AML-193 (cell line): ENCODE results near the gene IRF7.

ENCODE experiments used
- DNase-seq, 2 experiments: peaks; one replicate each; lab custom pipeline; 2025; lab: John Stamatoyannopoulos, UW

IRF7 gene

DNA sequence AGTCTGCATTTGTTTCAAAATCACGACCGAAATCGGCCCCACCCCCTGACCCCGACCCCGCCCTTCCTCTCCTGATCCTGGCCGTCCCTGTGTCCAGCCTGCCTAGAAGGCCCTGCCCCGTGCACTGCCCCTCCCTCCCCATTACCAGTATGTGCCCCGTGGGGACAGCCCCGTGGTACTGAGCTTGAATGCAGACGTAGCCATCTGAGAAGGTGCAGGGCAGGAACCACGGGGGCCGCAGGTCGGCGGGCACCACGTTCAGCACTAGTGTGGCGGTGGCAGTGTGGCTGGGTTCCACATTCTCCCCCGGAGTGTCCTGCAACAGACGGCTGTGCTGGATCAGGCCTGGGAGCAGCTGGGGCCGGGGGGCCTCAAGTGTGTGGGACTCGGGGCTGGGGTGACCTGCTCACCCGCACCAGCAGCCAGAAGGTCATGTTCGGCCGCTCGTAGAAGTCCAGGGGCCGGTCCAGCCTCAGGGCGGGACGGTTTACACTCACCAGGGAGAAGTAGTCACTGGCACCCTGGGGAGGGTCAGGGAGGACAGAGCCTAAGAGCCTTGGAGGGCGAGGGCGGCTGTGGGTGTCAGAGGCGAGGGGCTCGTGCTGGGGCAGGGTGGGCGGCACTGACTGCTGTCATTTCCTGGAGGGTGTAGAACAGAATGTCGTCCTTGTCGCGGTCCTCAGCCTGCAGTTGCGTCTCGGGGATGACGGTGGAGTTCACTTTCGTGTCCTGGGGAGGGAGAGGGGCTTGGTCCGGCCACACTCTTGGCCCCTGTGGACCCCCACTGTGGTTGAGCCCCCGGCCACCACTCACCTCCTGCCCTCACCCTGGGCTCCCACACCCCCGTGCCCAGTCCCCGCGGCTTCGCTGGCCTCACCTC, 5.4 kb upstream of the IRF7 start:
- DNase-seq = no peak

DNA sequence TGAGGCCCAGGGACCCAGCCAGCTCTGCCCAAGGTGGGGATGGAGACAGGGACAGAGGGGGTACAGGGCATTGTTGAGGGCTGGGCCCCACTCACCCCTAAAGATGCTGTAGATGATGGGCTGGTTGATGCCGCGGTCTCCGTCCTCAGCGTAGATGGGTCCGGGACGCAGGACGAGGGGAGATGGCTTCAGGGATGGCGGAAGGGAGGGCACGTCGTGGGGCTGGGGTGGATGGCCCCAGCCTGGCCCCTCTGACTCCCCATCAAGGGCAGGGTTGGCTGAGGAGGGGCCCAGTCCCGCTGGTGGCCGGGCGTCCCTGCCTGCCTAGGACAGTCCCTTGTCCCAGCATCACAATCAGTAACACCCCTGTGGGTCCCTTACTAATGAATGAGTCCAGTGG, 4.5 kb upstream of the IRF7 start:
- no peak for DNase-seq

DNA sequence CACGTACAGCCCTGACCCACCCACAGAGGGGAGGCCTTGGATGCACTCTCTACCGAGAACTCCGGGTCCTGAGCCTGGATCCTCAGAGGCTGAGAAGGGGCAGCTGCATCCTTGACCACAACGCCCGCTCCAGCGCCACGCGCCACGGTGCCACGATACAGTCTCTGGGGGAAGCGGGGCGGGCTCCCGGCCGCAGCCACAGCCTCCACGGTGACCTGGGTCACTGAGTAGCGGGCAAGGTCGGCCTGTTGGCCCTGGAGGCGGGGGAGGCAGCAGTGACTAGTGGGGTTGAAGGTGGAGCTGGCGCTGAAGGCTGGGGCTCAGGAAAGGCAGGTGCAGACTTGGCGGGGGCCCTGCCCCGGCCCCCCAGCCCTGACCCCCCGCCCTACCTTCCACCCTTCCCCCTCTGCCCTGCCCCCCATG, 3.9 kb upstream of the IRF7 start:
- no peak for DNase-seq

DNA sequence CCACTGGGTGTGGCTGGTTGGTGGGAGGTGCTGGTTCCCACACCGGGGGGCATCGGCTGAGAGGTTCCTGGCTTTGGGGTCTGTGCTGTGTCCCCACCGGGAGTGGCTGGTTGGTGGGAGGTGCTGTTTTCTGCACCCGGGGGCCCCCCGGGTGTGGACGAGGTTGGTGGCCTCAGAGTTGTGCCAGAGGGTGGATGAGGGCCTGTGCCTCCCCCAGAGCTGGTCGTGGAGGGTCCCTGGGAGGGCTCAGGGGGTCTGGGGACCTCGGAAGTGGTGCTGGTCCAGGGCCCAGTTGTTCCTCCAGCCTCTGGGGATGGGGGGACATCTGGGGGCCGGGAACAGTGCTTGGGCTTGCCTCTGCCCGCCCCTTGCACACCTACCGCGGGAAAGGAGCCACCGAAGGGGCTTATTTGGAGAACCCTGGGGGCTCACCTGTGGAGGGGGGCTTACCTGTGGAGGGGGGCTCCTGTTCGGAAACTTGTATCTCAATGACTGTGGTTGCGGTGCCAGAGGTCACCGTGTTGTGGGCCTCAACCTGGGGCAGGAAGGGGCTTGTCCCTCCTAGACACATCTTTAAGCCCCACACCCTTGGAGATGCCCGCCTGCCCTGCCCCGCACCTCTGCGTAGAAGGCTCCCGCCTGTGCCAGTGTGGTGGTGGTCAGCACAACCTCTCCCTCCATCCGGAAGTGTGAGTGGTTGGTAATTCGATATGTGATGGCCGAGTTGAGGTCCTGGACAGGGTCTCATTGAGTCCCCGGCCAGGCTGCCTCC, 3.3 kb upstream of the IRF7 start:
- DNase-seq = no peak

DNA sequence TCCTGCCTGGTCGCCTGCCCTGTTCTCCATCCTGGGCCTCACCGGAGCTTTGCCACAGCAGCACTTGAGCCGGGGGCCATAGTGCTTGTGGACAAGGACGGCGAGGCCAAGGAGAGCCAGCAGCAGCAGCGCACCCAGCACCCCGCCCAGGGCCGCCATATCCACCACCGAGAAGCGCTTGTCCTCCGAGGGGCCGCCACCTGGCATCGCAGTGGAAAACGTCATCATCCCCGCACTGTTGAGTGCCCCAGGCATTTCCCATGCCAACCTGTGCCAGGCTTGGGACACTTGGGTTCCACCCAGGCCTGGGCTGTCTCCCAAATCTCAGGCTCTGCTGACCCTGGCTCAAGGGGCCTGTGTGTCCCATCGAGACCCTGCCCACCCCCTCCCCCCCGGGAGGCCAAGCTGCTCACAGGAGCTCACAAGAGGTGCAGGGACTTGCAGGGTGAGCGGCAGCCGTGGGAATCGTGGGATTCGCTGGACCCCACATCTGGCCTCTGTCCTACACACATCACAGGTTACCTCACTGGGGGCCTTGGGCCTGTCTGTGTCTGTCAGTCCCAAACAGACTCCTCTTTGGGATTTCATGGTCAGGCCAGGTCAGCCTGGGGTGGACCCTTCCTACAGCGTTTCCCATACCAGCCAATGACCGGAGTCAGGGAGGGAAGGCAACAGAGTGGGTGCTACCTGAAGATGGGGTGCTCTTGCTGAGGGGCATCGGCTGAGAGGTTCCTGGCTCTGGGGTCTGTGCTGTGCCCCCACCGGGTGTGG, 2.3 kb upstream of the IRF7 start:
- no peak for DNase-seq

DNA sequence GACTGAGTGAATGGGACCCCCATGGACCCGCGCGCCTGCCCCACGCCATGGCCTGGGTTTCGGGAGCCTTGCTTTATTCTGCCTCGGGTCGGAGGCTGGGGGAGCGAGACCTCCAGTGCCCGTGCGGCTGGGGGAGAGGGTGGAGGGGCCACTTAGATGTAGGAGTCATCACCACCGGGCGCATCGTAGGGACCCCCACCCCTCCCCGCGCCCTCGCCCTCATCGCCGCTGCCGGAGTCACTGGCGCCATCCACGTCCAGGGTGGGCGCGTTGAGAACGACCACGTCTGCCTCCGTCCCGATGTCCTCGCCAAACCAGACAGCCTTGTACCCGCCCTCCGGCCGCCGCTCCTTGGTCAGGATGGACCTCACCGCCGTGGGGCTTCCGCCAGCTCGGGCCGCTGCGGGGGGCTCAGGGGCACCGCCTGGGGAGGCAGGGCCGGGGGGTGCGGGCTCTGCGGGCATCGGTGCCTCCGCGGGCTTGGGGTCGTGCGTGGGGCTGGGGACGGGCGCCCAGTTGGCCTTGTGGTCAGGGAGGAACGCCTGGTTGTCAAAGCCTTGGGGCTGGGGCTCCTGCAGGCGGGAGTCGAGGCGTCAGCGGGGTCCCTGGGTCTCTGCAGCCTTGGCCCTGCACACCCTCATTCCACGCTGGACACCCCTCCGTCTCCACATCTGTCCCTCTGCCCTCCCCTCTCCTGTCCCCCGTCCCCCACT, 1.6 kb upstream of the IRF7 start:
- no peak for DNase-seq

DNA sequence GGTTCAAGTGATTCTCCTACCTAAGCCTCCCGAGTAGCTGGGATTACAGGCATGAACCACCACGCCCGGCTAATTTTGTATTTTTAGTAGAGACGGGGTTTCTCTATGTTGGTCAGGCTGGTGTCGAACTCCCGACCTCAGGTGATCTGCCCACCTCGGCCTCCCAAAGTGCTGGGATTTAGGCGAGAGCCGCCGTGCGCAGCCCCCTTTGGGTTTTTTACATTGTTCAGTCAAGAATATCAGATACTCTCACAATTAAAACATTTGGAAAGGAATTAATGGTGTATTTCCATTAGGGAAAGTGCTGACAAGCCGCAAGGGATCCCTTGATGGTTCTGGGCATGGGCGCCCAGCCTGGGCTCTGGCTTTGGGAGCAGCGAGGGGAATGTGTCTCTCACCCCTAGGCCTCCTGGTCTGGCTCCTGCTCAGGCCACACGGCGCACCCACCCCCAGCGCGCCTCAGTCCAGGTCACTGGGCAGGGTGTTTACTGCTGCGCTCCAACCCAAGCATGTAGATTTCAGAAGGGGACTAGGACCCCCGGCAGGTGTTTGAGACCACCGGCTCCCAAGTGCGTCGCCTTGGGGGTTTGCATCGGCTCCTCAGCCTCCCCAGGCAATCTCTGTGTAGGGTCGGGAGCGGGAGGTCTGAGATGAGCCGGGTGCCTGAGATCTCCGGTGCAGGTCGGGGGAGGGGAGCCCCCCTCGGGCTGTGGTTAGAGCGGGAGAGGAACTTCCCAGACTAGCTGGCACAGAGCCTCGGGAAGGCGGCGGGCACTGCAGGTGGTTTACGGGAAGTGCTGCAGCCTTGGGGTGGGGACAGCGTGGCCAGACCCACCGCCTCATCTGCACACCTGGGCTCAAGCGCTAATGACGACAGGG, 809 bp upstream of the IRF7 start:
- DNase-seq = no peak

DNA sequence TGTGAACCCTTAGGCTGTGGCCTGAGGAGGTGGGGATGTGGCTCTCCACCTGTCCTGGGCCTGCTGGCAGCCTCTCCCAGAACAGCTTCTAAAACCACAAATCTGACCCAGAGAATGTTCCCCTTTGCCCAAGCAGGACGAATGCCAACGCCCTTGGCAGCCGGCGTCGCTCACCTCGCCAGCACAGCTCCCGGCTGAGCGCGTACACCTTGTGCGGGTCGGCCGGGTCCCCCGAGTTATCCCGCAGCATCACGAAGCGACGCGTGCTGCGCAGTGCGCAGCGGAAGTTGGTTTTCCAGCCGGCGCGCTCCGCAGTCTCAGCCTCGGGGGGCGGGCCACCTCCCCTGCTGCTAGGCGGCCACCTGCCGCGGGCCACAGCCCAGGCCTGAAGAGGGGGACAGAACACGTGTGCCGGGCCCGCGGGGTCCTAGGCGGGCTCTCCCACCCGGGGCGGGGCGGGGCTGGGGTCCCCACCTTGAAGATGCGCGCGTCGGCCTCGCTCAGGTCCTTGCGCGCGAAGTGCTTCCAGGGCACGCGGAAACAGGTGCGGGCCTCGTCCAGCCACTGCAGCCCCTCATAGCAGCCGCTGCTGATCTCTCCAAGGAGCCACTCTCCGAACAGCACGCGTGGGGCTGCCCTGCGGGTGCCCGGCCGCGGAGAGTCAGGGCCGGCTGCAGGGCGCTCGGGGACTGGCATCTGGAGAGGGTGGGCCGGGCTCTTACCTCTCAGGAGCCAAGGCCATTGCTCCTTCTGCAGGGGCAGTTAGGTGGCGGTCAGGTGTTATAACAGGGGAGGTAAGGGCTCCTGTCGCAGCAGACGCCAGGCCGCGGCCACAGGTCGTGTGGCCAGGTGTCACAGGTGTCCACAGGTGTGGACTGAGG, 887 bp downstream of the IRF7 start:
- DNase-seq = no peak

DNA sequence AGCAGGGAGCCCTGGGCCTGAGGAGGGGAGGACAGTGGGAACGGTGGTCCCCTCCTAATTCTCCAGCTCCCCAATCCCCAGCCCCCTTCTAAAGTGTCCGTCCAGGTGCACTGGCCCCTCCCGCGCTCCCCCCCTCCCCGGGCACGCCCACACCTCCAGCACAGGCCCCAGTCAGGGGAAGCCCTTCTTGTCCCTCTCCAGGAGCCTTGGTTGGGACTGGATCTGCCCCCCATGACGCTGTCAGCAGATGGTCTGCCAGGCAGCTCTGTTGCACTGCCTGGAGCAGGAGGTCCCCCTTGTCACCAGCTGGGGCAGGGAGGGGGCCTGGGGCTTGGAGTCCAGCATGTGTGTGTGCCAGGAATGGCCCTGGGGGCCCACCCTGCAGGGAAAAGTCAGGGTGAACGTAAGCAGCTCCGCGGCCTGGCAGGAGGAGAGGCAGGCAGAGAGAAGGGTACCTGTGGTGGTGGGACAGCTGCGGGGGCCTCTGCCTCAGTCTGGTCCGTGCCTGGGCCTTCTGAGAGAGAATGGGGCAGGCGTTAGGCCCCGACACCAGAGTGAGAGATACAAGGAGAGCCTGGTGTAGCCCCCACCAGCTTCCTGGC, 1.6 kb downstream of the IRF7 start:
- DNase-seq = no peak

DNA sequence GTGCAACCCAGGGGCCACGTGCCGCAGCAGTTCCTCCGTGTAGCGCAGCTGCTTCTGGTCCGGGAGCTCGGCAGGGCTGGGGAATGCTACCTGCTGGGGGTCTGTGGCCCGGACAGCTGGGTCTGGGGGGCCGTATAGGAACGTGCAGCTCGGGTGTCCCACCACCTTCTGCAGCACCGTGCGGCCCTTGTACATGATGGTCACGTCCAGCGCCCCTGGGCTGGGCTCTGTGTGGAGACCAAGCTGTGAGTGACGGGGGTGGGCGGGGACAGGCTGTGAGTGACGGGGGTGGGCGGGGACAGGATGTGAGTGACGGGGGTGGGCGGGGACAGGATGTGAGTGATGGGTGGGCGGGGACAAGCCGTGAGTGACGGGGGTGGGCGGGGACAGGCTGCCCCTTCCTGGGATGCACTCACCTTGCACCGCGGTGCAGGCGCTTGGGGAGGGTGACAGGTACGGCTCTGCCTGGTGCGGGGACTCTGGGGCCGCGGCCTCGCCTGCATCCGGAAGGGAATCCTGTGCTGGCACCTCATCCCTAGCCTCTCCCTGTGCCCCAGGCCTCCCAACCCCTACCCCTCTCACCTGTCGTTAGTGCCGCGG, 2.3 kb downstream of the IRF7 start:
- DNase-seq = no peak

DNA sequence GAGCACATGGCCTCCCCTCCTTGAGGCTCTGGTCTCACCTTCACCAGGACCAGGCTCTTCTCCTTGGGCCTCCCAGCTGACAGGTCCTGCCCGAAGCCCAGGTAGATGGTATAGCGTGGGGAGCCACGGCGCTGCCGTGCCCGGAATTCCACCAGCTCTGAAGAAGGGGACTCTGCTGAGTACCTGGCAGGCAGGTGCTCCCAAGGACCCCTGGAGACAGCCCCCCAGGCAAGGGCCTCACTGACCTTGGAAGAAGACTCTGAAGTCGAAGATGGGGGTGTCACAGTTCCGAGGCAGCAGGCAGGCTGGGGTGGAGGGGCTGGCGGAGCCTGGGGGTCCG, 2.8 kb downstream of the IRF7 start:
- DNase-seq = no peak

DNA sequence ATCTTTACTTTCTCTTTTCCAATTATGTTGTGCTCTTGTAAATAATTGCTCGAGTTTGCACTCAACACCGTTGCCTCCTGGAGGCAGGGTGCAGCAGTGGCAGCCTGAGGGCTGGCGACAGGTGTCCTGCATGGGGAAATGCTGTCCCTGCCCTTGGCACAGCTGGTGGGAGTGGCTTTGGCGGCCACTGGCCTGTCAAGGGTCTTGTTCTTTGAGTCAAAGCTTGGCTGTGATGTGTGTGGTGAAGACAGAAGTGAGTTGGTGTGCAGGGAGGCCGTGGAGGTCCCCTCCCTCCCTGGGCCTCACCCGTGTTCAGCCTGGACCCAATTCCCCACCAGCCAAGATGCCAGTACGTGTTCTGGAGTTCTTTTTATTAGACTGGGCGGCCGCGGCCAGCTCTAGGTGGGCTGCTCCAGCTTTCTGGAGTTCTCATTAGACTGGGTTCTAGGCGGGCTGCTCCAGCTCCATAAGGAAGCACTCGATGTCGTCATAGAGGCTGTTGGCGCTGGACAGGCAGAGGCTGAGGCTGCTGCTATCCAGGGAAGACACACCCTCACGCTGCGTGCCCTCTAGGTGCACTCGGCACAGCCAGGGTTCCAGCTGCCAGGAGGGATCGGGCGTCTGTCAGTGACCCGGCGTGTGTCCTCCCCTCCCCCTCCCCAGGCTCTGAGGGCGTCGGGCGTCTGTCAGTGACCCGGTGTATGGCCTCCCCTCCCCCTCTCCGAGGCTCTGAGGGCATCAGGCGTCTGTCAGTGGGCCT, 3.4 kb downstream of the IRF7 start:
- DNase-seq = no peak

DNA sequence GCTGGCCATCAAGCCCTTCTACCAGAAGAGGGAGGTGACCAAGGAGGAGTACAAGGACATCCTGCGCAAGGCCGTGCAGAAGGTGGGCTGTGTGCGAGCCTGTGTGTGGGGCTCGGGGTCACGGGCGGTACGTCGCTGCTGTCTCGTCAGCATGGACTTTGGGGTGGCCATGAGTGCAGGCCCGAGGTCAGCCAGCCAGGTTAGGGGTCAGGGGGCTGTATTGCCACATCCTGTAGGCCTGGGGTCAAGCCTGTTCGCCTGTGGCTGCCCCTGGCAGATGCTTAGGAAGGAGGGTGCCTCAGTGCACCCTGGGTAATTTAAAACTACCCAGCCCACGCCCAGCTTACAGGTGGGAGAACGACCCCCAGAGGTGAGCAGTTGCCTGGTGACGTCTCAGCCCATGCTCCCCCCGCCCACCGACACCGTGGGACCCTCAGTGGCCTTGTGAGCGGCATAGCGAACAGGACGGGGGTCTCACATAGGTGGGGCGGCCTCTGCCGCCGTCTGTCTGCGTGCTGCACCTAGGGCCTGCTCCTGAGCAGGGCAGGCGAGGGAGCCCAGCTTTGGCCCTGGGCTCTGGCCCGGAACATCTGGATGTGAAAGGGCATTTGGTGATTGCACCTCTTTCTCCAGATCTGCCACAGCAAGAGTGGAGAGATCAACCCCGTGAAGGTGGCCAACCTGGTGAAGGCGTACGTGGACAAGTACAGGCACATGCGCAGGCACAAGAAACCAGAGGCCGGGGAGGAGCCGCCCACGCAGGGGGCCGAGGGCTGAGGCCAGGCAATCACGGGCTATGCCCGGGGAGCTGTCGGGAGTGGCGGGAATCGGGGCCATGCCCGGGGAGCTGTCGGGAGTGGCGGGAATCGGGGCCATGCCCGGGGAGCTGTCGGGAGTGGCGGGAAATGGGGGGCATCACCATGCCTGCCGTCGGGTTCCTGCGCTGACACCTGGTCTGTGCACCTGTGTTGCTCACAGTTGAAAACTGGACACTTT, 4.5 kb downstream of the IRF7 start:
- no peak for DNase-seq

DNA sequence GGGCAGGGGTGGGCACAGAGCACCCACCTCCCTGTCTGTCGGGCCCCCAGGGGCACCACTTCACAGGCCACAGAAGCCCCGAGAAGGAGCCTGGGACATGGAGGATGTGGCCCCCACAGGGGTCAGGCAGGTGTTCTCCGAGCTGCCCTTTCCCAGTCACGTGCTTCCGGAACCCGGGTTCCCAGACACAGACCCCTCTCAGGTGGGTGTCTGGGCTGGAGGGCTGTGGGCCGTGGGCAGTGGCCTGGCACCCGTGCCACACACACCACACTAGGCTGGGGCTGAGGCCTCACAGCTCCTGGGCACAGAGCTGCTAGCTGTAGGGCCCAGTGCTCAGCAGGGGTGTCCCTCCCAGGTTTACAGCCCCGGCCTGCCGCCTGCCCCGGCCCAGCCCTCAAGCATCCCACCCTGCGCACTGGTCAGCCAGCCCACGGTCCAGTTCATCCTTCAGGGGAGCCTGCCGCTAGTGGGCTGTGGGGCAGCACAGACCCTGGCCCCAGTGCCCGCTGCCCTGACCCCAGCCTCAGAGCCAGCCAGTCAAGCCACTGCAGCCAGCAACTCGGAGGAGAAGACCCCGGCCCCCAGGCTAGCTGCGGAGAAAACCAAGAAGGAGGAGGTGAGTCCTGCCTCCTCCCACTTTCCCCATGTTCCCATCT, 5.5 kb downstream of the IRF7 start:
- DNase-seq = no peak

DNA sequence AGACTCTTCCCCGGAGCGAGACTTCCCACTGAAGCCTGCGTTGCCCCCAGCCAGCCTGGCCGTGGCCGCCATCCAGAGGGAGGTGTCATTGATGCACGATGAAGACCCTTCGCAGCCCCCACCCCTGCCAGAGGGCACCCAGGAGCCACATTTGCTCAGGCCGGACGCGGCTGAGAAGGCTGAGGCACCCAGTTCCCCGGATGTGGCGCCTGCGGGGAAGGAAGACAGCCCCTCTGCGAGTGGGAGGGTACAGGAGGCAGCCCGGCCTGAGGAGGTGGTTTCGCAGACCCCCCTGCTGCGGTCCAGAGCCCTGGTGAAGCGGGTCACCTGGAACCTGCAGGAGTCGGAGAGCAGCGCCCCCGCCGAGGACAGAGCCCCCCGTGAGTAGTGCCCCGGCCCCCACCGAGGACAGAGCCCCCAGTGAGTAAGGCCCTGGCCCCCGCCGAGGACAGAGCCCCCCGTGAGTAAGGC, 6.4 kb downstream of the IRF7 start:
- no peak for DNase-seq

DNA sequence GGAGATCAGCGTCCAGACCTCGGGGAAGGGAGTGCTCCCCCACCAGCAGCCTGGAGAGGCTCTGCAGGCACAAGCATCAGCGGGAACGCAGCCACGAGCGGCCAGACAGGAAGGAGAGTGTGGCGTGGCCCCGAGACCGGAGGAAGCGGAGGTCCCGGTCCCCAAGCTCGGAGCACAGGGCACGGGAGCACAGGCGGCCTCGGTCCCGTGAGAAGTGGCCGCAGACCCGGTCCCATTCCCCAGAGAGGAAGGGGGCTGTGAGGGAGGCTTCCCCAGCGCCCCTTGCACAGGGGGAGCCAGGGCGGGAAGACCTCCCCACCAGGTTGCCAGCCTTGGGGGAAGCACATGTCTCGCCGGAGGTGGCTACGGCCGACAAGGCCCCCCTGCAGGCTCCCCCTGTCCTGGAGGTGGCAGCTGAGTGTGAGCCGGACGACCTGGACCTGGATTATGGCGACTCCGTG, 6.9 kb downstream of the IRF7 start:
- DNase-seq = no peak
